Stomach (tissue), 4 donors: Measurements from ENCODE around the gene CREB1.

Experiments used
- CTCF ChIP-seq, 7 experiments: fragments of 450-650 bp in 4 of 7; fragments of 200-600 bp in 3 of 7; sonication (generic) in 3 of 7; IDR thresholded peaks; one replicate each; pipeline ENCODE4 v1.5.1; 2016 to 2019; ENCODE audit warnings: antibody characterized with exemption in 7 of 7, control low read depth in 2 of 7, mild to moderate bottlenecking in 1 of 7
- EP300 ChIP-seq: sonication (generic); formaldehyde crosslinking; IDR thresholded peaks from one replicate; pipeline ENCODE4 v1.6.1; 2017; ENCODE audit warnings: antibody characterized with exemption
- POLR2A ChIP-seq, 4 donors: fragments of 450-650 bp; IDR thresholded peaks; one replicate each; pipeline ENCODE4 v1.6.1; 2016; ENCODE audit warnings: antibody characterized with exemption in 4 of 4, control low read depth in 2 of 4, mild to moderate bottlenecking in 1 of 4, moderate library complexity in 1 of 4
- POLR2AphosphoS5 ChIP-seq, 3 donors: sonication (generic); formaldehyde crosslinking; IDR thresholded peaks; one replicate each; pipeline ENCODE4 v1.6.1; 2016; ENCODE audit warnings: antibody characterized with exemption in 3 of 3

GRCh38 chr2:207483066-207483465 lies 46.7 kb upstream of the CREB1 start:
- TF ChIP-seq CTCF (IDR thresholded peaks at IDR 0.05) (no peak), POLR2A (IDR thresholded peaks at IDR 0.05) (no peak), POLR2AphosphoS5 (IDR thresholded peaks at IDR 0.05) (no peak), EP300 (no peak)
